Activated CD4-positive, alpha-beta T cell treated with anti-CD3 and anti-CD28 coated beads, Interleukin-2, amount 50 U/mL, for 4 hours (primary cell): ENCODE data around the gene MS4A4A.

Experiments
- DNase-seq, 2 experiments: peaks; one replicate each; pipeline ENCODE4 v3.0.0-alpha.2; 2020

Gene MS4A4A

GRCh38 chr11:60303661-60304060, 23.2 kb downstream of the MS4A4A start:
- no peak for DNase-seq

- no peak for DNase-seq
Observed at GRCh38 chr11:60305906-60306619, 25.6 kb downstream of the MS4A4A start.

GRCh38 chr11:60307507-60308195, 27.2 kb downstream of the MS4A4A start:
- no peak for DNase-seq

GRCh38 chr11:60310407-60310998, 30.0 kb downstream of the MS4A4A start:
- DNase-seq: no peak

GRCh38 chr11:60314635-60315321, 34.3 kb downstream of the MS4A4A start:
- no peak for DNase-seq

GRCh38 chr11:60315871-60316270, 35.4 kb downstream of the MS4A4A start:
- DNase-seq: no peak

- no peak for DNase-seq
Observed at GRCh38 chr11:60316317-60316716, 35.9 kb downstream of the MS4A4A start.

- DNase-seq: no peak
Observed at GRCh38 chr11:60318726-60319125, 38.3 kb downstream of the MS4A4A start.

GRCh38 chr11:60321051-60321450, 40.6 kb downstream of the MS4A4A start:
- DNase-seq: no peak

GRCh38 chr11:60326955-60327354, 46.5 kb downstream of the MS4A4A start, which contains the start of gene MS4A6E:
Gene MS4A6E, plus strand, starts transcription at chr11:60327255. Its CDS starts 7,641 bp downstream, at chr11:60334896.
- DNase-seq: no peak

- no peak for DNase-seq
Observed at GRCh38 chr11:60328460-60328859, 48.0 kb downstream of the MS4A4A start.

GRCh38 chr11:60332846-60333245, 52.4 kb downstream of the MS4A4A start:
- DNase-seq: no peak

GRCh38 chr11:60334005-60334620, 53.6 kb downstream of the MS4A4A start:
- DNase-seq: peak; percentile 37 to 57

- DNase-seq: no peak
Observed at GRCh38 chr11:60336767-60337391, 56.4 kb downstream of the MS4A4A start.

GRCh38 chr11:60338053-60338452, 57.6 kb downstream of the MS4A4A start:
- no peak for DNase-seq

- DNase-seq: no peak
Observed at GRCh38 chr11:60339356-60339755, 58.9 kb downstream of the MS4A4A start.

GRCh38 chr11:60343094-60343704, 62.7 kb downstream of the MS4A4A start:
- no peak for DNase-seq

GRCh38 chr11:60344146-60344545, 63.7 kb downstream of the MS4A4A start:
- no peak for DNase-seq

GRCh38 chr11:60345489-60345888, 65.0 kb downstream of the MS4A4A start:
- DNase-seq: no peak

- DNase-seq: no peak
Observed at GRCh38 chr11:60347084-60347797, 66.8 kb downstream of the MS4A4A start.

GRCh38 chr11:60348116-60348515, 67.7 kb downstream of the MS4A4A start:
- DNase-seq: no peak
